ENCODE measurements around the gene IL1R2. TPM values are rescaled to one million over a fixed set of nuclear protein-coding genes. Genes with fewer than 3 reads are reported as not detected.
A peak's percentile ranks its signal among the peaks of the same experiment; 100 is the strongest.

The IL1R2 gene
- total and polyA plus RNA-seq, 2 of the 13 experiments (the other 11 are each of a cell fraction or from before 2014, with no cell fraction given) = 3.6 to 7.3 TPM

DNA sequence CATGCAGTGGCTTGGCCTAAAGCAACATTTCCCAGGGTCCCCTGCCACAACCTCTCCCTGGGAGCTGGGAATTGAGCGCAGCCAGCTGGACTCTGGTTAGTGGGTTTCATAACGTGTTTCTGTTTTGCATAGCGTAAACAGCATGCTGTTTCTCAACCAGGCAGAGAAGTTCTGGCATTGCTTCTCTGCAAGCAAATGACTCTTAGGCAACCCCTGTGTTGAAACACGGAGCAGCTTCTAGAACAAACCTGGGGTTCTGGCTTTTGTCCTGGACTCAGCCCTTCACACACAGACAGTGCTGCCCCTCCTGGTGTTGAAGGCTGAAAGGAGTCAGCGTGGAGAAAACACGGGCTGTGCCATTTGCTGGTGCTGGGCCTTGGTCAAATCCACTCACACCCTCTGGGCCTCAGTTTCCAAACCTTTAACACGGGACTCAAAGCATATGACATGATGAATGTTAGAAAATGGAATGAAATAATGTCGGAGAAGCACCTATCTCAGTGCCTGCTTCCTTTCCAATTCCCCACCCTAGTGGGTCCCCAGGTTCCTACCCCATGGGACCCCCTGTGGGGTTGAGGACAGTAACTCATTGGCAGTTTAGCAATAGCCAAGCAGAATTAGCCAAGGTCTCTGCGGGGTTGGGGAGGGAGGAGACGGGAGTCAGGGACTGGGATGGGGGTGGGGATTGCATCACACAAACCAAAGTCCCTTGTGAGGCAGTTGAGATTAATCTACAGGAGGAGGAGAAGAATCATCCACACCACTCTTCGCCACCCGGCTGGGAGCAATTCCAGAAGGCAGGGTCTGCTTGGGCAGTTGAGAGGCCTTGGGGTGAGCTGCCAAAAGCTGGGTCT is 30.2 kb upstream of the IL1R2 start (continued):
- TF ChIP-seq, protein P1, sequence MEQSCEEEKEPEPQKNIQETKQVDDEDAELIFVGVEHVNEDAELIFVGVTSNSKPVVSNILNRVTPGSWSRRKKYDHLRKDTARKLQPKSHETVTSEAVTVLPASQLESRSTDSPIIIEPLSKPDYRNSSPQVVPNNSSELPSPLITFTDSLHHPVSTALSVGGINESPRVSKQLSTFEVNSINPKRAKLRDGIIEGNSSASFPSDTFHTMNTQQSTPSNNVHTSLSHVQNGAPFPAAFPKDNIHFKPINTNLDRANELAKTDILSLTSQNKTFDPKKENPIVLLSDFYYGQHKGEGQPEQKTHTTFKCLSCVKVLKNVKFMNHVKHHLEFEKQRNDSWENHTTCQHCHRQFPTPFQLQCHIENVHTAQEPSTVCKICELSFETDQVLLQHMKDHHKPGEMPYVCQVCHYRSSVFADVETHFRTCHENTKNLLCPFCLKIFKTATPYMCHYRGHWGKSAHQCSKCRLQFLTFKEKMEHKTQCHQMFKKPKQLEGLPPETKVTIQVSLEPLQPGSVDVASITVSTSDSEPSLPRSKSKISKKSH (CRISPR knock-in tag; IDR thresholded peaks at IDR 0.05; ENCODE audit: borderline replicate concordance) = no peak
- TF ChIP-seq ERF (CRISPR knock-in tag; IDR thresholded peaks at IDR 0.05) (no peak), BRCA1 (CRISPR knock-in tag; IDR thresholded peaks at IDR 0.05) (no peak), NPAS2 (CRISPR knock-in tag; IDR thresholded peaks at IDR 0.05; ENCODE audit: borderline replicate concordance) (no peak), STAG1 (CRISPR knock-in tag; IDR thresholded peaks at IDR 0.05) (peak; percentile 20; the same call in 1 of the 2 replicates), ZNF660 (CRISPR knock-in tag; IDR thresholded peaks at IDR 0.05; ENCODE audit: borderline replicate concordance, low read depth) (no peak), NFE2L2 (IDR thresholded peaks at IDR 0.05; ENCODE audit: low read length) (no peak), ISL2 (CRISPR knock-in tag; IDR thresholded peaks at IDR 0.05) (peak; percentile 4; the same call in 1 of the 2 replicates), HNRNPH1 (optimal IDR thresholded peaks at IDR 0.05; ENCODE audit: low read depth, low read length) (no peak), HMG20A (CRISPR knock-in tag; IDR thresholded peaks at IDR 0.05; ENCODE audit: borderline replicate concordance) (peak; percentile 49; the same call in 1 of the 2 replicates), ELF4 (CRISPR knock-in tag; IDR thresholded peaks at IDR 0.05; ENCODE audit: borderline replicate concordance) (no peak), ZBTB3 (CRISPR knock-in tag; IDR thresholded peaks at IDR 0.05; ENCODE audit: borderline replicate concordance, low read depth) (no peak), MATR3 (CRISPR knock-in tag; IDR thresholded peaks at IDR 0.05) (no peak), ZNF124 (CRISPR knock-in tag; IDR thresholded peaks at IDR 0.05) (no peak), GTF2F1 (IDR thresholded peaks at IDR 0.05; ENCODE audit: low read length) (no peak), HNF4A (CRISPR knock-in tag; IDR thresholded peaks at IDR 0.05) (peak; percentile 92), SP2 (CRISPR knock-in tag; IDR thresholded peaks at IDR 0.05) (no peak)
- TF ChIP-seq, protein P2, sequence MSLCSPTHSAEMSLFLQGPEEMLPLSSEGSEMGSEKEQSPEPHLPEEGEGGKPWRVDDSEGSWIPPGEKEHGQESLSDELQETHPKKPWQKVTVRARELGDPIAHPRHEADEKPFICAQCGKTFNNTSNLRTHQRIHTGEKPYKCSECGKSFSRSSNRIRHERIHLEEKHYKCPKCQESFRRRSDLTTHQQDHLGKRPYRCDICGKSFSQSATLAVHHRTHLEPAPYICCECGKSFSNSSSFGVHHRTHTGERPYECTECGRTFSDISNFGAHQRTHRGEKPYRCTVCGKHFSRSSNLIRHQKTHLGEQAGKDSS (CRISPR knock-in tag; IDR thresholded peaks at IDR 0.05; ENCODE audit: borderline replicate concordance, low read depth) = no peak
- TF ChIP-seq, protein P3, sequence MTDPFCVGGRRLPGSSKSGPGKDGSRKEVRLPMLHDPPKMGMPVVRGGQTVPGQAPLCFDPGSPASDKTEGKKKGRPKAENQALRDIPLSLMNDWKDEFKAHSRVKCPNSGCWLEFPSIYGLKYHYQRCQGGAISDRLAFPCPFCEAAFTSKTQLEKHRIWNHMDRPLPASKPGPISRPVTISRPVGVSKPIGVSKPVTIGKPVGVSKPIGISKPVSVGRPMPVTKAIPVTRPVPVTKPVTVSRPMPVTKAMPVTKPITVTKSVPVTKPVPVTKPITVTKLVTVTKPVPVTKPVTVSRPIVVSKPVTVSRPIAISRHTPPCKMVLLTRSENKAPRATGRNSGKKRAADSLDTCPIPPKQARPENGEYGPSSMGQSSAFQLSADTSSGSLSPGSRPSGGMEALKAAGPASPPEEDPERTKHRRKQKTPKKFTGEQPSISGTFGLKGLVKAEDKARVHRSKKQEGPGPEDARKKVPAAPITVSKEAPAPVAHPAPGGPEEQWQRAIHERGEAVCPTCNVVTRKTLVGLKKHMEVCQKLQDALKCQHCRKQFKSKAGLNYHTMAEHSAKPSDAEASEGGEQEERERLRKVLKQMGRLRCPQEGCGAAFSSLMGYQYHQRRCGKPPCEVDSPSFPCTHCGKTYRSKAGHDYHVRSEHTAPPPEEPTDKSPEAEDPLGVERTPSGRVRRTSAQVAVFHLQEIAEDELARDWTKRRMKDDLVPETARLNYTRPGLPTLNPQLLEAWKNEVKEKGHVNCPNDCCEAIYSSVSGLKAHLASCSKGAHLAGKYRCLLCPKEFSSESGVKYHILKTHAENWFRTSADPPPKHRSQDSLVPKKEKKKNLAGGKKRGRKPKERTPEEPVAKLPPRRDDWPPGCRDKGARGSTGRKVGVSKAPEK (CRISPR knock-in tag; IDR thresholded peaks at IDR 0.05; ENCODE audit: borderline replicate concordance) = no peak
- TF ChIP-seq, protein P4, sequence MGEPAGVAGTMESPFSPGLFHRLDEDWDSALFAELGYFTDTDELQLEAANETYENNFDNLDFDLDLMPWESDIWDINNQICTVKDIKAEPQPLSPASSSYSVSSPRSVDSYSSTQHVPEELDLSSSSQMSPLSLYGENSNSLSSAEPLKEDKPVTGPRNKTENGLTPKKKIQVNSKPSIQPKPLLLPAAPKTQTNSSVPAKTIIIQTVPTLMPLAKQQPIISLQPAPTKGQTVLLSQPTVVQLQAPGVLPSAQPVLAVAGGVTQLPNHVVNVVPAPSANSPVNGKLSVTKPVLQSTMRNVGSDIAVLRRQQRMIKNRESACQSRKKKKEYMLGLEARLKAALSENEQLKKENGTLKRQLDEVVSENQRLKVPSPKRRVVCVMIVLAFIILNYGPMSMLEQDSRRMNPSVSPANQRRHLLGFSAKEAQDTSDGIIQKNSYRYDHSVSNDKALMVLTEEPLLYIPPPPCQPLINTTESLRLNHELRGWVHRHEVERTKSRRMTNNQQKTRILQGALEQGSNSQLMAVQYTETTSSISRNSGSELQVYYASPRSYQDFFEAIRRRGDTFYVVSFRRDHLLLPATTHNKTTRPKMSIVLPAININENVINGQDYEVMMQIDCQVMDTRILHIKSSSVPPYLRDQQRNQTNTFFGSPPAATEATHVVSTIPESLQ (CRISPR knock-in tag; conservative IDR thresholded peaks at IDR 0.05) = no peak
